SHP77 (cell line): ENCODE measurements around the gene C17orf78.
A peak's percentile ranks its signal among the peaks of the same experiment; 100 is the strongest.
"Not testable (repeated sequence)": the region's sequence is repeated elsewhere in the genome, so short reads cannot be mapped to it uniquely, and the experiment has no call there.

Source experiments
- DNase-seq, 2 experiments: peaks; one replicate each; lab custom pipeline; 2025; lab: John Stamatoyannopoulos, UW

Gene C17orf78

GRCh38 chr17:37375706-37376105 is at the start of gene C17orf78:
Gene C17orf78, plus strand, starts transcription at chr17:37375985. Its CDS starts 108 bp downstream, at chr17:37376093.
- no peak for DNase-seq

- DNase-seq, result no peak
Measured at GRCh38 chr17:37327341-37328090, 48.3 kb upstream of the C17orf78 start.

- DNase-seq, result no peak
Measured at GRCh38 chr17:37338847-37339246, 36.9 kb upstream of the C17orf78 start.

- no peak for DNase-seq
Measured at GRCh38 chr17:37339321-37339720, 36.5 kb upstream of the C17orf78 start.

GRCh38 chr17:37340804-37341203 is 35.0 kb upstream of the C17orf78 start:
- no peak for DNase-seq

GRCh38 chr17:37342589-37342988 is 33.2 kb upstream of the C17orf78 start:
- no peak for DNase-seq

- DNase-seq, result no peak
Measured at GRCh38 chr17:37344519-37344918, 31.3 kb upstream of the C17orf78 start.

- DNase-seq, result not testable (repeated sequence)
Measured at GRCh38 chr17:37346863-37347402, 28.9 kb upstream of the C17orf78 start.

- not testable (repeated sequence) for DNase-seq
Measured at GRCh38 chr17:37356796-37357569, 18.8 kb upstream of the C17orf78 start.

- DNase-seq, result peak; percentile 41 to 60
Measured at GRCh38 chr17:37358098-37358829, 17.5 kb upstream of the C17orf78 start.

GRCh38 chr17:37358830-37359681 is 16.7 kb upstream of the C17orf78 start:
- DNase-seq, result peak; percentile 92

GRCh38 chr17:37359682-37360188 is 16.1 kb upstream of the C17orf78 start:
- DNase-seq, result no peak

GRCh38 chr17:37360632-37361031 is 15.2 kb upstream of the C17orf78 start:
- no peak for DNase-seq

- DNase-seq, result no peak
Measured at GRCh38 chr17:37361543-37361942, 14.2 kb upstream of the C17orf78 start.

- DNase-seq, result no peak
Measured at GRCh38 chr17:37365589-37365988, 10.2 kb upstream of the C17orf78 start.

- DNase-seq, result no peak
Measured at GRCh38 chr17:37368577-37368976, 7.2 kb upstream of the C17orf78 start.

GRCh38 chr17:37373530-37374159 is 2.1 kb upstream of the C17orf78 start:
- peak; percentile 71 to 72 for DNase-seq

GRCh38 chr17:37382056-37382455 is 6.3 kb downstream of the C17orf78 start:
- DNase-seq, result no peak

GRCh38 chr17:37384560-37385149 is 8.9 kb downstream of the C17orf78 start:
- DNase-seq, result no peak

- no peak for DNase-seq
Measured at GRCh38 chr17:37385474-37385990, 9.7 kb downstream of the C17orf78 start.
